Endothelial cell of umbilical vein (primary cell): ENCODE data around the gene EYS. TPM values are rescaled to one million over a fixed set of nuclear protein-coding genes. Genes with fewer than 3 reads are reported as not detected.

Experiments used
- BruUV-seq: library from RNA; stranded (reverse); fragments of 400-500 nt; replicated peaks from 2 replicates; lab custom pipeline; 2021; lab: Mats Ljungman, UMichigan
- CTCF ChIA-PET: fragments of 300-600, 350-600 bp; sonication (Branson Sonifier 250); formaldehyde crosslinking; loops from one replicate; lab custom pipeline; 2021; ENCODE audit warnings: antibody characterized with exemption, inconsistent platforms; lab: Charles Lee
- POLR2A ChIA-PET: fragments of 300-600, 350-600 bp; sonication (Branson Sonifier 250); formaldehyde crosslinking; loops from one replicate; lab custom pipeline; 2021; ENCODE audit warnings: antibody characterized with exemption, inconsistent platforms; lab: Charles Lee
- DNase-seq: peaks from one replicate; pipeline ENCODE4 v3.0.0-alpha.2; 2011; ENCODE audit warnings: low read depth, low spot score
- FAIRE-seq: peaks from 2 replicates; lab custom pipeline; 2011; peaks lifted over from hg19 to GRCh38; lab: Jason Lieb, UNC
- H2AFZ ChIP-seq: 2 replicates; pipeline ENCODE4 v1.6.0; 2012; ENCODE audit warnings: low read depth, low read length, control low read depth, inconsistent platforms
- H3K27ac ChIP-seq: 2 replicates; pipeline ENCODE4 v1.5.1; 2011; ENCODE audit warnings: low read depth, mild to moderate bottlenecking, control low read depth, low read length, moderate library complexity; ENCODE audit not compliant: insufficient read depth
- H3K27me3 ChIP-seq, 2 experiments: 2 replicates each; pipeline versions ENCODE4 v1.6.0 to v1.6.1; 2011; ENCODE audit warnings: low read length in 2 of 2, mixed read lengths in 1 of 2; ENCODE audit not compliant: control insufficient read depth in 2 of 2, insufficient read depth in 2 of 2
- H3K36me3 ChIP-seq, 2 experiments: 2 replicates in 1 of 2; 3 replicates in 1 of 2; pipeline ENCODE4 v1.5.1; 2011; ENCODE audit warnings: low read length in 2 of 2, mild to moderate bottlenecking in 1 of 2, moderate library complexity in 1 of 2; ENCODE audit not compliant: control insufficient read depth in 2 of 2, insufficient read depth in 2 of 2; ENCODE audit errors: extremely low read depth in 1 of 2
- H3K4me1 ChIP-seq: 3 replicates; pipeline ENCODE4 v1.5.1; 2011; ENCODE audit warnings: mild to moderate bottlenecking, low read length; ENCODE audit not compliant: control insufficient read depth, insufficient read depth; ENCODE audit errors: extremely low read depth
- H3K4me2 ChIP-seq: 2 replicates; pipeline ENCODE4 v1.6.1; 2011; ENCODE audit warnings: low read length, control low read depth, mixed read lengths; ENCODE audit not compliant: insufficient read depth
- H3K4me3 ChIP-seq, 3 experiments: fragments of 200-600 bp in 1 of 3; sonication (generic), shearing (Covaris generic) in 1 of 3; replicated peaks in 1 of 3; 2 replicates each; pipeline ENCODE4 v1.5.1; 2011 to 2016; ENCODE audit warnings: control low read depth in 3 of 3, low read length in 3 of 3, mild to moderate bottlenecking in 2 of 3, inconsistent platforms in 1 of 3, low read depth in 1 of 3, moderate library complexity in 1 of 3; ENCODE audit not compliant: insufficient read depth in 1 of 3
- H3K79me2 ChIP-seq: 2 replicates; pipeline ENCODE4 v1.6.0; 2012; ENCODE audit warnings: low read length, inconsistent platforms; ENCODE audit not compliant: control insufficient read depth, insufficient read depth
- H3K9ac ChIP-seq: replicated peaks from 2 replicates; pipeline ENCODE3; 2011; ENCODE audit warnings: low read length, control low read depth; ENCODE audit not compliant: insufficient read depth; ENCODE audit errors: extremely low read depth
- H3K9me1 ChIP-seq: replicated peaks from 3 replicates; pipeline ENCODE4 v1.6.0; 2011; ENCODE audit warnings: mild to moderate bottlenecking, low read length; ENCODE audit not compliant: control insufficient read depth, insufficient read depth; ENCODE audit errors: extremely low read depth
- H3K9me3 ChIP-seq: replicated peaks from 2 replicates; pipeline ENCODE4 v1.5.1; 2012; ENCODE audit warnings: low read length, inconsistent platforms; ENCODE audit not compliant: control insufficient read depth, insufficient read depth
- H4K20me1 ChIP-seq: replicated peaks from 2 replicates; pipeline ENCODE3; 2011; ENCODE audit warnings: mild to moderate bottlenecking, low read length; ENCODE audit not compliant: control insufficient read depth, insufficient read depth; ENCODE audit errors: extremely low read depth
- CTCF ChIP-seq, 2 donors: IDR thresholded peaks; 1 replicate in 1 of 2; 2 replicates in 1 of 2; pipeline ENCODE4 v1.5.1; 2011; ENCODE audit warnings: low read length in 2 of 2, mild to moderate bottlenecking in 2 of 2, moderate library complexity in 2 of 2, control low read depth in 1 of 2, inconsistent platforms in 1 of 2, low read depth in 1 of 2; ENCODE audit not compliant: insufficient read depth in 1 of 2; ENCODE audit errors: extremely low read depth in 1 of 2
- EZH2 ChIP-seq: IDR thresholded peaks from 2 replicates; pipeline ENCODE4 v1.6.1; 2012; ENCODE audit warnings: borderline replicate concordance, low read depth, mild to moderate bottlenecking, moderate library complexity, low read length, inconsistent platforms; ENCODE audit not compliant: severe bottlenecking
- FOS ChIP-seq: IDR thresholded peaks from 2 replicates; pipeline ENCODE4 v1.6.1; 2011; ENCODE audit warnings: mild to moderate bottlenecking, low read length, moderate library complexity, borderline replicate concordance; ENCODE audit not compliant: insufficient read depth
- GATA2 ChIP-seq: IDR thresholded peaks from 2 replicates; pipeline ENCODE4 v1.7.0; 2011; ENCODE audit warnings: low read depth, mild to moderate bottlenecking, moderate library complexity, mixed read lengths, low read length; ENCODE audit not compliant: insufficient read length, insufficient read depth
- JUN ChIP-seq: IDR thresholded peaks from 2 replicates; pipeline ENCODE4 v1.6.1; 2011; ENCODE audit warnings: borderline replicate concordance, low read depth; ENCODE audit not compliant: insufficient read length, insufficient read depth
- MAX ChIP-seq: IDR thresholded peaks from 2 replicates; pipeline ENCODE4 v1.6.1; 2011; ENCODE audit not compliant: insufficient read depth, insufficient read length
- MYC ChIP-seq: IDR thresholded peaks from one replicate; pipeline ENCODE4 v1.6.1; 2011; ENCODE audit warnings: mild to moderate bottlenecking, low read depth, low read length
- POLR2A ChIP-seq: IDR thresholded peaks from 2 replicates; pipeline ENCODE4 v1.6.1; 2012; ENCODE audit warnings: low read depth, mild to moderate bottlenecking, control low read depth, low read length
- POLR2AphosphoS5 ChIP-seq: IDR thresholded peaks from 2 replicates; pipeline ENCODE4 v1.6.1; 2012; ENCODE audit warnings: low read depth, mild to moderate bottlenecking, control low read depth, low read length, moderate library complexity; ENCODE audit not compliant: insufficient read depth
- dilution Hi-C: fragments of 300-500 bp; cut with MboI; formaldehyde crosslinking; loops from one replicate; pipeline ENCODE4 v1.15.0; 2019; ENCODE audit warnings: low sequenced_read_pairs; ENCODE audit not compliant: extremely low pct_ligation_motif_present
- intact Hi-C: fragments of 100-400 bp; cut with micrococcal nuclease; formaldehyde crosslinking; loops from one replicate; pipeline ENCODE4 v1.10.0; 2022
- polyA plus RNA-seq, 4 experiments: library from polyadenylated mRNA; depleted of rRNA in 3 of 4; stranded (reverse) in 3 of 4; unstranded in 1 of 4; fragments of >200 nt; gene quantifications; 2 replicates each; pipeline versions ENCODE4 v1.2.1 to v1.2.3, GENCODE V29; 2011 to 2012; ENCODE audit warnings: missing spikeins in 1 of 4
- total RNA-seq: library from RNA; stranded (reverse); gene quantifications from 2 replicates; pipeline ENCODE4 v1.2.3, GENCODE V29; 2021

EYS gene
- total and polyA plus RNA-seq, 2 donors (not counting 3 experiments of a cell fraction or from before 2014, with no cell fraction given), result 0.01 to 0.27 TPM

- POLR2A ChIA-PET, result no interaction called here
- BruUV-seq, result no TSS peak
- no peak for FAIRE-seq
- H3K9me3 ChIP-seq, result no peaks in the 10 kb centered on the region
- no peak overlapping the region for H3K4me3 ChIP-seq
- H3K9ac ChIP-seq, result no peak overlapping the region
- no peak for TF ChIP-seq POLR2AphosphoS5
- TF ChIP-seq MYC, result no peak
- no peak for TF ChIP-seq GATA2
- TF ChIP-seq JUN, result no peak
- no peak overlapping the region for H2AFZ ChIP-seq
- no peaks in the 10 kb centered on the region for H3K36me3 ChIP-seq
- H3K79me2 ChIP-seq, result no peaks in the 10 kb centered on the region
- CTCF ChIA-PET, result no interaction called here
- dilution Hi-C loops (no loop called here), intact Hi-C loops (no loop called here)
- no peaks in the 10 kb centered on the region for H3K9me1 ChIP-seq
- H3K4me2 ChIP-seq, result no peak overlapping the region
- H3K4me1 ChIP-seq, result peaks cover 3% of the 10 kb centered on the region
- no peak for DNase-seq
- H3K27ac ChIP-seq, result no peak overlapping the region
- no peaks in the 10 kb centered on the region for H4K20me1 ChIP-seq
- H3K27me3 ChIP-seq, result no peaks in the 10 kb centered on the region
Observed at GRCh38 chr6:65116326-65116725, 590.7 kb downstream of the EYS start.

GRCh38 chr6:65113581-65113980 lies 593.4 kb downstream of the EYS start:
- Histone ChIP-seq H4K20me1 (no peaks in the 10 kb centered on the region), H3K27me3 (no peaks in the 10 kb centered on the region), H3K79me2 (no peaks in the 10 kb centered on the region), H3K9me3 (no peaks in the 10 kb centered on the region), H3K9me1 (no peaks in the 10 kb centered on the region), H3K27ac (no peak overlapping the region), H3K4me2 (peak overlapping the region; percentile 42), H3K4me1 (peaks cover 3% of the 10 kb centered on the region), H3K9ac (no peak overlapping the region), H3K36me3 (no peaks in the 10 kb centered on the region), H3K4me3 (no peak overlapping the region), H2AFZ (peak overlapping the region; percentile 36)
- intact Hi-C loops (no loop called here), dilution Hi-C loops (no loop called here)
- POLR2A ChIA-PET, result no interaction called here
- CTCF ChIA-PET, result no interaction called here
- BruUV-seq, result no TSS peak
- TF ChIP-seq FOS (peak; percentile 11), CTCF (IDR thresholded peaks at IDR 0.05; ENCODE audit: extremely low read depth in 1 of 2, insufficient read depth in 1 of 2, low read depth in 1 of 2, low read length in 2 of 2) (no peak), POLR2A (no peak), GATA2 (no peak), EZH2 (no peak), POLR2AphosphoS5 (no peak), MYC (no peak), JUN (peak; percentile 6), MAX (no peak)
- FAIRE-seq (peak; percentile 35), DNase-seq (peak; percentile 72)
